HG02798 (cell line): ENCODE measurements around the gene NUDCD3.

Source experiments
- ATAC-seq: cut with Tn5 transposase; IDR thresholded peaks from one replicate; pipeline ENCODE4 v1.9.1; 2021; ENCODE audit warnings: mild to moderate bottlenecking; ENCODE audit not compliant: unreplicated experiment, poor library complexity

Gene NUDCD3

DNA sequence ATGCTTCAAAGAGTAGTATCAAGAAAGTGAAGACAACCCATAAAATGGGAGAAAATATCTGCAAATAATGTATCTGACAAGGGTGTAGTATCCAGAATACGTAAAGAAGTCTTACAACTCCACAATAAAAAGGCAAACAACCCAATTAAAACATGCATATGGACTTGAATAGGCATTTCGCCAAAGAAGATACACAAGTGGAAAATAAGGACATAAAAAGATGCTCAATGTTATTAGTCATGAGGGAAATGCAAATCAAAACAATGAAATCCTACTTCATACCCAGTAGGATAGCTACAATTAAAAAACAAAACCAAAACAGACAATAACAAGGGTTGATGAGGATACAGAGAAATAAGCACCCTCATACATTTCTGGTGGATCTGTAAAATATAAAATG is 79.2 kb downstream of the NUDCD3 start:
- no peak for ATAC-seq

DNA sequence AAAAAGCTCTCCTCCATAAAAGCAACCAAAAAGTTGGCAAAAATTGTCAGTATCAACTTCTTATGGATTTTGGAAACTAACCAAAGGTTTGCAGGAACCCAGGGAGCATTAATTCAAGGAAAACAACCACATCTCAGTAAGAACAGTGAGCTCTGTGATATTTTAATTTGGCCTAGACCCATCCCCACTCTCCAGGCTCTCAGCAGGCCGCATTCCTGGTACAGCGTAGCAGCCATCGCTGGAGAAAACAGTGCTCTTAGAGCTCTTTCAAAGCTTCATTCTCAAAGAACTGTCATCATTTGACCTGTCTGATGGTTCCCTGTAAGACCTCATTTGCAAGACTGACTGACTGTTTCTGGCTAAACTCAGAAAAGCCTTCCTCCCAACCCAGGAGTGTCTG is 81.9 kb downstream of the NUDCD3 start:
- no peak for ATAC-seq

DNA sequence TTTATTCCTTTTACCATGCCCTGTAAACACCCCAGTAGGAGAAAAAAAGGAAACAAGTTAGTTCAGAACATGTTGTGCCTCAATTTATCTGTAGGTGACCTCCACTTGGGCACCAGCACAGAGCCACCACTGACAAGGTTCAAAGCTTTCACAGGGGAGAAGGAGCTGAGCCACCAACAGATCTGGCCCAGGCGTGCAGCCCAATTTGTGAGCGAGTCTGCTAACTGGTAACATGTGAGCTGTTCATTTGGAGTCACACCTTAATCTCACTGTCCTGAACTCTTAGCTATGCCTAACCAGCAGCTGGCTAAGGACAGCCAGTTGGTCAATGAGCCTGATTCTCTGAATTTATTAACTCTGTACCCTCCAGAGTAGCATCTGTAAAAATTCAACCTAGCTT is 86.7 kb downstream of the NUDCD3 start:
- no peak for ATAC-seq

DNA sequence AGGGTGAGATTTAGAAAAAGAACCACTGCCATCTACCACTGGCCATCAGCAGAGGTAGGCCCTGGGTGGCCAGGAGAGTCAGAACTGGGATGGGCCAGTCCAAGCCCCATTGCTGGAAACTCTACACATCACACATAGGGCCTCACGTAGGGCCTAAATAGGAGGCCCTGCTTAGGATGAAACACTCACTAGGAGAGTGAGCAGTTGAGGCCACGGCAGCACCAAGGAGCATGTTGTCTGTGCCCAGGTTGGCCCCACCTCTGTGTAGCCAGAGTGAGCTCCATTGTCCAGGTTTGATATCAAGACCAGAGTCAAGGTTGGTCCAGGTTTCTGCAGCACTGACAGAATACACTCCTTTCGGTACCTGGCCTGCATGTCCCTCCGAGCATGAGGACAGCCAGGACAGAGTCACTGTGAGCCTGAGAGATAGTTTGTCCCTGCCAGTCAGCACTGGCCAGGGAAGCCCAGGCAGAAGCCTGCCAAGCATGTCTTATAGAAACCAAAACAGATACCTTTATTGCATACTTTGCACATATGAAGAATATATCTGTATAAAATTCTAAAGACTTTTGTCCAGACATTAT is 87.2 kb downstream of the NUDCD3 start:
- no peak for ATAC-seq

DNA sequence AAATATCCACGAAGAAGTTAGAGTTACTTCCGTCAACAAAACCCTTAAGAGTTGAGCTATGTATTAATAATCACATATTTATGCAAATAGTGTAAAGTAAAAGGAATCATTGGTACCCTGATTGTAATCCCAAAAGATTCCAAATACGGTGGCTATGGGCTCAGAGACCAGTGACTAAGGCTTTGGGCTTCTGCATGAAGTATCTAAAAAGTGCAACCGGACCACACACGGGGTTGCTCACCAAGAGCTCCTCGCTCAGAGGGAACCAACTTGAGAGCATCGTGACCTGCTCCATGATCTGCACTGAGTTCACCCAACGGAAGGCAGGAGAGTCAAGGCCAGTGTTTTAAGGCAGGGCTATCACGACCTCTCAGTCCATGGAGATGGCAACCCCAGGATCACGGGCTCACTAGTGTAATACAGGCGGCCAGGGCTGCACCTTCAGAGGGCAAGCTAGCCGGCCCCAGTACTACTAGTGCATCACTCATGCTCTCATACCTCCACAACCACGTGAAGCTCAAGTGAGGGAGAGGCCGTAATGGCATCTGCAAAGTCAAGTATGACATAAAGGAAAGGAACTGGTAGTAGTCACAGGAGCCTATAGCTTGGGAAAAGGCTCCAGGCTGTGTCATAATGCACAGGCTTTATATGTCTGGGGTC is 87.9 kb downstream of the NUDCD3 start:
- no peak for ATAC-seq

DNA sequence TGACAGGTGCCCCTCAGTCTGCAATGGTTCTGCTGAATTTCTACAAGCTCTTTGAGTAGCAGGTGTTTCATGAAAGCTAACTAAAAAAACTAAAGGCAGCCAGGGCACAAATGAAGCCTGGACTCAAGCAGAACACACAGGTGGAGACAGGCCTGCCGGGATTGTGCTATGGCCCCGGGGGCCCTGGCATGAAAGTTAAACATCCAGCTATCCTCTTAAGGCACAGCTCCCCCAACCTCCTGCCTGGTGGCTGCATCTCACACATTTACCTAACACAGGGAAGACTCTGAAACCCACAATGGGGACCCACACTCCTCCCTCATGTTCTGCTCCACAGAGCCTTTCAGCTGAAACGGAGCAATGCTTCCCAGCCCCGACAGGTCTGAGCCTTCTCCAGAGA is 88.8 kb downstream of the NUDCD3 start:
- no peak for ATAC-seq

DNA sequence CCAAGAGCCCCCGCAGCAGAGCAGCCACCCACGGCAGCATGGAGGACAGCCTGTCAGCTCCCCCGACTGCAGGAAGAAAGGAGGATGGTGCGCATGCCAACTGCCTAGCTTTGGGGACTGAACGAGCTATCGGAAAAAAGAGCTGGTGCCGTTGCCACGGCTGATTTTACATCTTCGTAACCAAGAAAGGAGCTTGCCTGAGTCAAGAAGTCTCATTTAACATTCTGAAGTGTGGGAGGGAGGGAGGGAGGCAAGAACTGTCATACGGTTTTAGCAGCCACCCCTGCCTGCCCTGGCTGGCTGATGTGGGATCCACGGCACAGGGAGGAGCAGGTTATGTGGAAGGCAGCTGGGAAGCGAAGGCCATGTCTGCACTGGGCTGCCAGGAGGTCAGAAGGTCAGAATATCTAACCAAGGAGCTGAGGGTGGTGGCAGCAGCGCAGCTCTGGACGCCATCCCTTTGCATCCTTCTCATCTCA is 90.4 kb downstream of the NUDCD3 start:
- ATAC-seq: no peak

DNA sequence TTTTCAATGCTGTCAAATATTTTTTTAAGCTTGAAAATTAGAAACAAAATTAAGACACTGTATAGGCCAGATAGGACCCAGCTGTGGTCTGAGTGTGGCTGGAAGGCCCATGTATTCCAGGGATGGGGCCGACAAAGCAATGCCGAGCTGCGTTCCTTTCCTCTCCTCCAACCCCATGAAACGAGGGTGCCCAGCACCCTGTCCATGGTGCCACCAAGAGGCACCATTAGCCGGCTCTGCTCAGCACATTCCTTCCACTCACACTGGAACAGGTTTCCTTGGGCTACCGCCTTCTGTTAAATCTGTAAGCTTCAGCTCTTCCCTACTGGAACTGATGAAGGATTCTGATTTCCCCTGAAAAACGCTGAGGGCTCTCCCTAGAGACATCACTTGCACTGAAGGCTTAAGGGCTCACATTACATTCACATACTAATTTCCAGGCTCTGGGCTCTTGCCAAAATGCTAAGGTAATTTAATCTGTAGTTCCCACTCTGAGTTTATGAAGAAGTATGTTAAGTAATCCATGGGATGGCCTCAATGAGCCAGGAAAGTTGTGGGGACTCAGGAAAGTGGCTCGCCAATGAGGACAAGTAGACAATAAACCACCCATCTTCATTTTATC is 91.4 kb downstream of the NUDCD3 start:
- ATAC-seq: no peak

DNA sequence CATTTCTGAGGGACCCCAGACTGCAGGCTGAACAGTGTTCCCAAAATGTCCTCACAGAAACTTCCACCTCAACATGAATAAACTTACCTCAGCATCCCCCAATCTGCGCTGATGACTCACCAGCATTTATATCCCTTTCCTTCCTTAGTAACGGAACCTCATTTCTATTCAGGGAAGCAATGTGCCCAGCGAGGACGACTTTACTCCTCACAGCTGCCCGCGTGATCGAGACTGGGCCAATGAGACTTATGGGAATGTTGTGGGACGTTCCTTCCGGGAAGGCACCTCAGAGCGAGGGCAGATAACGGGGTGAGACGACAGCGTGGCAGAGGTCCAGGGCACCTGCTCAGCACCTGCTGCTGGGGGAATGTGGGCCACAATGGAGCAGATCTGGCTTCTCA is 91.9 kb downstream of the NUDCD3 start:
- no peak for ATAC-seq

DNA sequence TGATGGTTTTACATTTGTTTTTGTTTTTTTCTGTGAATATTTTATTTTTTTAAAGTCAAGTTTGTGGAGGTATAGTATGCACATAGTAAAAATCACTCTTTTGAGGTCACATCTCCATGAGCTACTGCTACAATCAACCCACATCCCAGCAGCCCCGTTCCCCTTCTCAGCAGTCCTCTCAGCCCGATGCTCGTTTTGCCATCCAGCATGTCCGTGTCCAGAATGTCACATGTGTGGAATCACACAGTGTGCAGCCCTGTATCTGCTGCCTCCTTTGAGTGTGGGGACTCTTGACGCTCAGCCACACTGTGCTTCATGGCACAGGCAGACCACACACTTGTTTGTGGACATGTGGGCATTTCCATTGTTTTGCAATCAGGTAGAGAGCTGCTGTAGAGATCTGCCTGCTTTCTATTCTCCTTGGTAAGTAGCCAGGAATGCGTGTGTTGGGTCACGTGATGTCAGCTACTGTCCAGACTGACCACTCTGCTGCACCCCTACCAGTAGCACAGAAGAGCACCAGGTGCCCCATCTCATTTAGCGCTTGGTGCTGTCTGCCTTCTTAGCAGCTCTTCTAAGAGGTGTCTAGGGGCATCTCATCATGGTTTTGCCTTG is 93.4 kb downstream of the NUDCD3 start:
- ATAC-seq: no peak

DNA sequence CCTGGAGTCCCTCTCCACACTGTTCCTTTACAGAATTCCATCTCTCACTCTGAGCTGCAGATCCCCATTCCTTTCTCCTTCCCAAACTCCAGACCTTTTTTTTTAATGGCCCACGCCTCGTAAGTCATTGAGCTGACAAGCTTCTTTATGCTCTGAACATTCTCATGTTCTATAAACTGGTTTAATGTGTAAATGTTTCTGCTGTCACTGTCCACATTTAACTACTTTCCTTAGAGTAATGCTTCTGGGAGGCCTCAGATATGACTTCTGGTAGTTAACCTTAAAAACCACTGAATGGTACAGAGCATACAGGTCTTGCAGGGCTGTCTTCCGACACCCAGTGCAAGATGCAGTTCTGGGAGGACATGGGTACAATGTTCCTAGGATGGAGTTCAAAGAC is 94.0 kb downstream of the NUDCD3 start:
- no peak for ATAC-seq

DNA sequence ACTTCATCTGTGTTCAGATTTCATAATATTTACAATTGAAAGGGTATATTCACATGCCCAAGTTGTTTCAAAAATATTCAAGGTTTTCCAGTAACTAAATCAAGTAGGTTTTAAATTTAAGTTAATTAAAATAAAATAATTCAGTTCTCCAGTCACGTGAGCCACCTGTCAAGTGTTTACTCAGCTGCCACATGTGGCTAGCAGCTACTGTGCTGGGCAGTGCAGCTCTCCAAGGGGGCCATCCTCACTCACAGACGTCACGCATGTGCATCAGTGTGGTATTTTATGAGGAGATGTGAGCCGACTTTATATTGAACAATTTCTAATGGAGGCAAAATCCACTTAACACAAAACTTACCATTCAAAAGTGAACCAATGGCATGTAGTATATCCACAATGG is 95.4 kb downstream of the NUDCD3 start:
- ATAC-seq: no peak

DNA sequence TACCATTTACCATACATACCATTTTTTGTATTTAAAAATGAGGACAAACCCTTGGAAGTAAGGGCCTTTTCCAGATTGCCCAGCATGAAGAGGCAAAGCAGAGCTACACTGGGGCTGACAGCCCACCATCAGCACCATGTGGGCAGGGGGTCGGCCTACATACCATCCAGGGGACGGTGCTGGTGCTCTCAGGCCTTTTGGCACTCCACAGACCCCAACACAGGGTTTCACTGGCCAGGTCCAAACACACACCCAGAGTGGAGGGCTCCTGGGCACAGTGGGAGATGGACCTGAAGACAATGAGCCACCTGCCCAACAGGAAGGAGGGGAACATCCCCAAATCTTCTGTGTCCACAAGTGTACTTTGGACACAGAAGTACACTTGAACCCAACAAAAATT is 95.8 kb downstream of the NUDCD3 start:
- no peak for ATAC-seq

DNA sequence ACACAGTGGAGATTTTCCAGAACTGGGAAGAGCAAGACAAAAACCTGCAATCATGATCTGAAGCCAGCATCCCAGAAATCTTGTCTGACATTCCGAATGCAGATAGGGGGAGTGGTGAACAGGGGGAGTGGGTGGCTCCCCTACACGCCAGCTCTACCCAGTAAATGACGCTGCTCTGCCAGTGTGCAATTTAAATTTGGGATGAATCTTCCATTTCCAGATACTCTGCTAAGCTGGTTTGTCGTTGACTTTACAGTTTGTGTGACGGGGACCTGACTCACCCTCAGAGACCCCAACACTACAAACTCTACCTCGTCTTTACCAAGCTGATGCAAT is 96.4 kb downstream of the NUDCD3 start:
- no peak for ATAC-seq

DNA sequence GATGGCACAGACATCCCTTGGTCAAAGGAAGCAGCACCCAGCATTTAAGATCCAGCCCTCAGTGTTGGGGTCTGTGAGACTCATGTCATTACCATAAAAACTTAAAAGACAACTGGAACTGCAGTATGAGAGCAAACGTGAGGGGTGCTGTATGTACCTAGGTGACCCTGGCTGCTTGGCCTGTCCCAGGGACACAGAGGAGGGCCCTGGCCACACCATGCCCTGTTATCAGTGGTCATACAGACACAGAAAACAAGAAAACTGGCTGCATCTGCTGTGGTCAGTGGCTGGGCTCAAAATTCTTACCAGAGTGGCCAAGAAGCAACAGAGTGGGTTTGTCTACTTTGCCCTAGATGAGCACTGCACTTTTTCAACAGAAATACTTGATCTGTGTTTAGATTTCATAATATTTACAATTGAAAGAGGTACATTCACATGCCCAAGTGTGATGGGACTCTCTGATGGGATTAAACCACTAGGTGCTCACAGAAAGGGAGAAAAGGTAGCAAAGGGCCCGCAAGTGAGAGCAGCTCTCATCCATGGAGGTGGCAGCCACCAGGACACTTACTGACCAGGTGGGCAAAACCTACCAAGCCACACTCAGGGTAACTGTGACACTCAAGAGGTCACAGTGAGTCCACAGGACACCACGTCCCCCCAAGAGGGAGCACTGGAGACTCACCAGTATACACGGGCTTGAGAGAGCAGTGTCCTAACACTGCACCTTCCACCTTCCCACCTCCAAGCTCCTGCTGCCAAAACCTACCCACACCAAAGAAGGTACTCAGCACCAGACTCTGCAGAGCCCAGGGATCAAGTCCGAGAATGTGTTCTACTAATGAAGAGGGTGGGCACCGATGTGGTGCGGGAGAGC is 97.0 kb downstream of the NUDCD3 start:
- ATAC-seq: no peak

DNA sequence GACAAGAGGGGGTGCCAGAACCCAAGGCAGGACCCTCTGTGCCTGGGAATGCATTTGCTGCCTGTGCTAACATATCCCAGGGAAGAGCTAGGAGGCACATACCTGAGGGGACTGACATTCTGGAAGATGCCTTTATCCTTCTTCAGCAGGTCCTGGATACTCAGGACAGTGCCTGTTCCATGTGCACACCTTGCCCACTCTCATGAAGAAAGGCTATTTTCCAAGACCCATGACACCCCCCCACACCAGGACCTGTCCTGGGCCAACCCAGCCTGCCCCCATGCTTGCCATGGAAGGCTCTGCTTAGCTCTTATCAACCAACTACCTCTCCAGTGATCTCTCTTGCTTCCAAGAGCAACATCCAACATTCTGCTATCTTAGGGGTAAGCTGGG is 97.8 kb downstream of the NUDCD3 start:
- no peak for ATAC-seq

DNA sequence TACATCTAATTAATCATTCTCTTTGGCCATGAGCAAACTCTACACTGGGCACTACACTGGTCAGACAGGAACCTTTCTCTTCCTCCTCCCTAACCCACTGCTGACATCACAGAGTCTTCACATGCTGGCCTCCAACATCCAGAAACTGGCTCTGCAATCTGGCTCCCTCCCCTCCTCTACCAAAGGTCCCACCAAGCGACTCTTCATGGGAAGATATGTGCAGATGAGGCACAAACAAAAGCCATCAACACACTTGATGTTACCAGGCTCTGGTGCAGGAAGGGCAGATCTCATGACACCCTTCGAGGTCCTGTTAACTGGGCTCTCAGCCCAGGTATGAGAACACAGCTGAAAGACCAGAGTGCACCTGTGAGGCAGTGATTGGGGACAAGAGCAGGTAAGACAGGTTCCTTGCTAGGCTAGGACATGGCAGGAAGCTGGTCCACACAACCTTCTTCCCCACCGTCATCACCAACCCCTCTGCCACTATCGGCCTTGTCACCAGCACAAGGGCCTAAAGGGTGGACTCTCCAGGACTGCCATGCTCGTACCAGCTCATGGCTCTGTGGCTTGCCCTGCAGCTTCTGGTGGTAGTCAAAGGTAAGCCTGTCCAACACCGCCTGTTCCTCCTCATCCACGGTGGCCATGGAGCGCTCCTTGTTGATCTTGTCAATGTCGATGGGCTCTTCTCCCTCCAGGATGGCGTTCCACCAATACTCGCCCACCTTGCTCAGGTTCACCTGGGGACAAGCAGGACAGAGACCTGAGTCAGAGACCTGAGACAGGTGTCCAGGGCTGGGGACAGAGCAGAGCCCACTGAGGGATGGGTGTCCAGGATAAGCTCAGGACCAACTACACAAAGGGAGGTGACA is 98.5 kb downstream of the NUDCD3 start:
- ATAC-seq: no peak

DNA sequence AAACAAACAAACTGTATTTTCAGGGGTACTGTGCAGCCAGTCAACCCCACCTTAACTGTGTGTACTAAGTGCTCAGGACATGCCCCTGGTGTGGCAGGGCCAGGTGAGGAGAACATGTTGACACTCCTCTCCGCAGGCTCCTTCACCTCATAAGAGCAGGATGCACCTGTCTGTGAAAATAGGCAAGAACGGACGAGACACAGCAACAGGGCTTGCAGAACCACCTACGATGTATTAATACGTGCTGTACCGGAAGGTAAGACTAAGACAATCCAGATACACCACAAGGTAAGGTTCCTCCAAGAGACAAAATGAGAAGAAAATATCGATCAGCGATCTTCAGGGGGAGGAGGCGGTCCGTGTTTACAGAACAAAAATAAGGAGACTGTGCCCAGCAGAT is 99.3 kb downstream of the NUDCD3 start:
- no peak for ATAC-seq

DNA sequence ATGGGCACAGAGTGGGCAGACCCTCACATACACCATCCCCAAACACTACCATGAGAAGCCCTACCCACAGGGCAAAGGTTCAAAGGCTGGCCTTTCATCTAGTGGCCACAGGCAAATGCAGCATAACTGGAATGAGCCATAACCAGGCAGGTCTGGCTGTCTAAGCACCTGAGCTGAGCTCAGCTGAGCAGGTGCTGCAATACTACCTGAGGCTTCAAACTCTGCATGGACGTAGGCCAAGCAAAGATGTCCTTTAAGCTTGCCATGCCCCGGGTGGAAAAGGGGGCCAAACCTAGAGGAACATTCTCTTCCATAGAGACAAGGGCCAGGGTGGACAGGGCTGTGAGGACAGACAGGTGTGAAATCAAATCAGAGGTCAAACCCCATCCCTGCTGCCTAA is 99.8 kb downstream of the NUDCD3 start:
- ATAC-seq: no peak
